Dermis microvascular lymphatic vessel endothelial cell (primary cell): ENCODE data around the gene RAD51B. TPM values are rescaled to one million over a fixed set of nuclear protein-coding genes. Genes with fewer than 3 reads are reported as not detected.
A peak's percentile ranks its signal among the peaks of the same experiment; 100 is the strongest.

Experiments
- DNase-seq, 2 donors: peaks; one replicate each; pipeline versions ENCODE4 v3.0.0 to v3.0.0-alpha.2; 2010; ENCODE audit warnings: low read depth in 2 of 2
- total RNA-seq: library from RNA; depleted of rRNA; stranded (reverse); fragments of >200 nt; gene quantifications from 2 replicates; pipeline ENCODE4 v1.2.1, GENCODE V29; 2014

Gene RAD51B
- total RNA-seq, 1 donor from 2014 or later = 9.2 TPM

DNA sequence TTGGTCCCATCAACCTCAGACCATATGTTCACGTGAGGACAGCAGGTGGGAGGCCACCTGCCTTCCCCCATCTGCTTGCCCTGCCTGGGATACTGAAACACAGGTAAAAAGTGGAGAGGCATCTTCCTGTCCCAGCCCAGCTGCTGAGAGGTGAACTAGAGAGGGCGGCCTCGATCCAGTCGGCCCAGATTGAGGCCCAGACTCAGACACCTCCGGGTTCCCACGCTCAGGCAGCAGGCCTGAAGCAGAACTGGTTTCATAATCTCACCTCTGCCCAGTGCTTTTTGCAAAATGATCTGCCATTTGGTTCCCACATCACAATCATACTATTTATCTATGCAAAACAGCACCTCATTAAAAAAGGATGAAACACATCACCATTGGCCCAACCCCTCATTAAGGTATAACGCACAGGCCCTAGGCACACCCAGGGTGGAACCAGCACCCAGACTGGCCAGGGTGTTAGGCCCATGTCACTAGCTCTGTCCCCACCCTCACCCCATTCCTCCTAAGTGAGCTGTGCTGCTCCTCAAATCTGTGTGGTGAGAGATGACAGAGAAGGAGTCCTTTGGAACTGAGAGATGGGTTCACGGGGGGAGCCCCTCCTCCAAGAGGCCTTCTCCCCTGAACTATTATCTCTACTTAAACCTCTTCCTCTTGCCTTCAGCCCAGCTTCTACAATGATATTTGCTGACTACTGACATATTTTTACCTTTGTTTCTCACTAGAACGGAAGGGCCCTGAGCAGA lies 892.2 kb downstream of the RAD51B start:
- DNase-seq = no peak

DNA sequence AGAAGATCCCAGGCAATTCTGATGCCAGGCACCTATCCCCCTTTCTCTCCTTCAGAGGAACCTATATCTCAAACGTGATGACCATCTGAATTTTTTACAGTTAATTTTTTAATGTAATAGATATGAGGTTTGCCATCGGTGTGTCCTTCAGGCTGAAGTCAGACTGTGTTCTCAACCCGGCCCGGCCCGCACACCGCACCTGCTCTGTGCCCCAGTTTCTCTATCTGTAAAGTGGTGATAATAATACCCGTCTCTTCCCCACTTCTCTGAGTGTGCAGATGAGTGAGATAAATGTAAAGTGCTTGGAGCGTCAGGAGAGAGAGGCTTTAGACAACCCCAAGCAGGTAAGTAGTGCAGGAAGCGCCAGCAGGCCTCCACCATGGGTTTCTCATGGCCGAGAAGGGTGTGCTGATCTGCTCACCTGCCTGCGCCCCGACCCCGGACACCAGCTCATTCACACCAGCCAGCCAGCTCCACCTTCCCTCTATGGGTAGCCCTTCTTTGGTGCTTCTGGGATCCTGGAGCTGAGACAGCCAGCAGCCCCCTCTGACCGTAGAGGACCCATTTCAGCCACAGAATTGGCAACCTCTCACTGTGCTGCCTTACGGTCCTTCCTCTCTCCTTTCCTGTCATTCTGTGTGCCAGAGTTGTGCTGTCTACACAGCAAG lies 893.3 kb downstream of the RAD51B start:
- DNase-seq = no peak

DNA sequence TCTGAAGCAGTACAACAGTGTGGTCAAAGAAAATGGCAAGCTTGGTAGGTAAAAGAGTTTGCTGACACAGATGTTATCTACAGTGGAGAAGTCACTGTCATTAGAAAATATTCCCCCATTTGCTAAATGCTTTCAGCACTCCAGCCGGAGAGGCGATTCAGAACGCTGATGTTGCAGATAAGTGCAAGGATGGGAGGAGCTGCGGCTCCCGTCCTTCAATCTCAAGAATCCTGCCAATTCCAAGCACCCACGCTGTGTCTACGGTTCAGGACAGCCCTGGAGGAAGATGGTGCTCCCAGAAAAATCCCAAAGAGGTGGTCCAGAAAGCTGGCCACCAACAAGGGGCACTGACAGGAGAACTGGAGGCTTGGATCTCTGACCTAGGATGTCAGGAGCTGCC lies 894.2 kb downstream of the RAD51B start:
- no peak for DNase-seq

DNA sequence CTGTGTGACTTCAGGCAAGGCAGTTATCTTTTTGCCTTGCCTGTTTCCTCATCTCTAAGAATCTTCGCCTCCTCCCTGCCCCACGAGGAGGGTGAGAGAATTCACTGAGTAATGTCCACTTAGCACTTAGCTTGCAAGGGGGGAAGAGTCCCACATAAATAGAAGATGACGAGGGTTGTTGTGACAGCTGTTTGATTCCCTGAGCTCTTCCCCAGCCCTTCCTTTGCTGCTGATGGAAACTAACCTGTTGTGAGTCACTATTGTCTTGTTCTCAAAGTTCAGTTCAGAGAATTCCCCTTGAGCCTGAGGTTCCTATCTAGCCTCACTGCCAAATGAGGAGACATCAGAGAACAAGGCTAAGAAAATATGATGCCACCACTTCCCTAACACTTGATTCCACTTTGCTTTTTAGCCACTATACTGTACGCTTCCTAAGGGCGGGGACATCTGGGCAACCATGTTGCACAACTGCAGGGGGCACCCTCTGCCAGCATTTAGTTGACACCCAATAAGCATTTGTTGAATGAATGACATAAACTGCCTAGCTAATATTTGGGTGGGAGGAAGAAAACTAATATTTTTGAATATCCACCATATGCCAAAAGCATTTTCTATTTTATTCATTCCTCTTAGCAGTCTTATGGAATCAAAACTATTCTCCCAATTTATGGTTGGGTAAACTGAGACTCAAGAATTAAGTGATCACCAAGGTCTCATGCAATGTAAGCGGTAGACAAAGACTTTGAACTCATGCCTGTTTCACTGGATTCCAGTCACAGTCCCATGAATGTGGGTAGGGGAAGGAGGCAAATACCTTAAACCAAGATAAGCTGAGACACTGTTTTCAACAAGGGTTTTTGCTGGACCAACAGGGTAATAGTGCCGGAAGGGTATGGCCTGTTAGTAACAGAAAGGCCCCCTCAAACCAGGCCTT lies 895.7 kb downstream of the RAD51B start:
- peak; percentile 73 to 77 for DNase-seq

DNA sequence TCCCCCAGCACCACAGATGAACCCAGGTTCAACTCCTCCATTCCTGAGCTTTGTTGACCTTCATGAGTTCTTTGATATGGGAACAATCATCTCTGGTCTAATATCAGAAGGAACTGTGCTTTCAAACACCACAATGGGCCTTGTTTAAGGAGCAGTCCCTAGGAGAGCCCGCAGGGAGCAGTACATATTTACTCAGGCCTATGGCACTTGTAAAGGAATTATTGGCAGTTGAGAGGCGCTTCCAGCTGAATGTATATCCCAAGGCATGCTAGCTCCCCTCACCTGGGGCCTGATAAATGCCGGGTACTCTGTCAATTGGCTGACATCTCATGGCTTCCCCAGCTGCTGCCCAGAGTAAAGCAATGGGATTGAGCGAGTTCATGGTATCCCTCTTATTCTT lies 897.1 kb downstream of the RAD51B start:
- DNase-seq = no peak

DNA sequence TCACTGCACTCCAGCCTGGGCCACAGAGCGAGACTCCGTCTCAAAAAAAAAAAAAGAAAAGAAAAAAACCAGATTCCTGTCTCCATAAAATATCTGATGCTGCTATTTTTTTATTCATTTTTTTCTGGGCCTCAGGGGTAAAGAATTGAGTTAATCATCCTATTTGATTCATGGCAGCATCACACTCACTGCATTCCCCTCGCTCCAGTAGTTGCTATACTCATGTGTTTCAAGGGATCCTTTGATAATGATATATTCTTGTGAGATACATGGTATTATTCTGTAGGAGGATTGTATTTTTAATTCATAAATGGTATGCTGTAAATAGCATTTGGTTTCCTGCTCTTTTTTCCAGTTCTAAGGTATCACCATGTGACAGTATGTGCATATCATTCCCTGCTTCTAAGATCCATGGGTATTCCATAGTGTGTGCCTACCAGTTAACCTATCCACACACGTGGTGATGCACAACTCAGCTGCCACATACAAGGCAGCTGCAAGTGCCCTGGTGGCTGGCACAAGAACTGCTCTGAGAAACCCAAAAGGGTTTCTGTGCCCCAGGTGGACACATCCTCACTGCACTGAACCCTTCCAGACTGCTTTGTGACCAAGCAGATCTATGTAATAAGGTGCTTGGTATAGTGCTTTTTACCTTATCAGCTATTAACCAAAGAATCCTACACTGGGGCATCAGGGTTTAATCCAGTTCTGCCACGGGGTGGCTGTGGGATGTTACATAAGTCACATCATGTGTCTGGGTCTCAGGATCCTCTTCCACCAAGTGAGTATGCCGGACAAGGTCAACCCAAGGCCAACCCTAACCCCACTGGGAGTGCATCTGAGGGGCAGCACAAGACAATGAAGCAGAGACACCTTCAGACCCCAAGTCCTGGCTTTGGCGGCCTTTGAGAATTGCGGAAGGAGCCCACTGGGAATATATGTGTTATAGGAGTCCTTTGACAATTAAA lies 898.7 kb downstream of the RAD51B start:
- no peak for DNase-seq

DNA sequence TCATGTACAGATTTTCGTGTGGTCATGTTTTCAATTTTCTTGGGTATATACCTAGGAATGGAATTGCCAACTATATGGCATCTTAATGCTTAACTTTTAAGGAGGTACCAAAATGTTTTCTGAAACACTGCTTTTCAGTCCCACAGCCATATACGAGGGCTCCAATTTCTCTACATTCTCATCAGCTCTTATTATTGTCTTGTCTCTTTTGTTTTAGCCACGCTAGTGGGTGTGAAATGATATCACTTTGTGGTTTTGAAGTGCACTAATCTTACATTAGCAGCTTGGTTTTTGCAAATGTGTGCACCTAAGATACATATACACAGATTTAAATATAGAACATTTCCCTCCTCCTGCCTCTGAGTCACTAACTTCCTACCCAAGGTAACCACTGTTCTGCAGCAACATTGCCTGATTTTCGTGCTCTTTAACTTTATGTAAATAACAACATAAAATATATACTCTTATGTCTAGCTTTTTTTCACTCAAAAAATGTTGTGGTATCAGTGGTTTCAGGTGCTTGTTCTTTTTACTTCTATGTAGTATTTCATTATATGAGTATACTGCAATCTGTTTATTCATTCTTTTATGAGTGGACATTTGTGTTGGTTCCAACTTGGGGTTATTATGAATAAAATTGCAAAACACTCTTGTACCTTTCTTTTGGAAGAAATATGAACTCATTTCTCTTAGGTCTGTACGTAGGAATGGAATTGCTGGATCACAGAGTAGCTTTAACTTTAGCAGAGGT lies 900.2 kb downstream of the RAD51B start:
- DNase-seq = peak in 1 of 2 donors; percentile 38

DNA sequence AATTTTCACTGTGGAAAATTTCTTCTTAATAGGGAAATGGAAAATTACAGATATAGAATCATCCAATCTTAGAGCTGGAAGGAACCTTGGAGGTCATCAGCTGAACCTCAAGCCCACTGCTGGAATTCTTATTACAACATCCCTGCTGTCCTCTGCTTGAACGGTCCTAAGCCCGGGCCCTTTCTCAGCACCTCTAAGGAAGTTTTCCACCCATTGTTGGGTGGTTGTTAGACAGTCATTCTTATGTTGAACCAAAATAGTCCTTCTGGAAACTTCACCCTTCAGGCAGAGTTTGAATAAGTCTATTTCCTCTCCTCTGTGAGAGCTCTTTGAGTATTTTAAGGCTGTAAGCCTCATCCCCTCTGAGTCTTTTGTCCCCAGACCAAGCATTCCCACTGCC lies 902.6 kb downstream of the RAD51B start:
- DNase-seq = no peak

DNA sequence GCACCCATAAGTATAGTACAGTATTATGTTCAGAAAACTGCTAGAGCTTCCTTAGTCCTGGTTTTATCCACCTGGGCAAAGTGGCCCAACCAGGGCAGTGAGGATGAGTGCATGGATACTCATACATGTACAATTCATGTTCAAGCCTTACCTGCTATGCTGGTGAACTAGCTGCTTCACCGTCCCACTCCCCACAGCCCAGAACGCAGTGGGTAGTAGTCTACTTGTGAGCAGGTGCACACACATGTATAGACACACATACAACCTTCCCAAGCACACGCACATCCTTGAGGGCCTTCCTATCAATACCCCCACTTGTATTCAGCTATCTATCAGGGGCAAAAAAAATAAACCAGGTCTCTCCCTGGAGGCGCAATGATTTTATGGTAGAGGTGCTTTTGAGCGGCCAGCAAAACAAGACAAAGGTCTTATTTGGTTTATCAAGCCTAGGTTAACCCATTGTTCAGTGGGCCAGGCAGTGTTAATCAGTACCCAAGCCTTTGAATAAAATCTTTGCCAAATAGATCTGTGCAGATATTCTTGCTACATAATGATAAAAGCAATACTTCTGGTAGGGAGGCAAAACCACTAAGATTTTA lies 903.5 kb downstream of the RAD51B start:
- no peak for DNase-seq

DNA sequence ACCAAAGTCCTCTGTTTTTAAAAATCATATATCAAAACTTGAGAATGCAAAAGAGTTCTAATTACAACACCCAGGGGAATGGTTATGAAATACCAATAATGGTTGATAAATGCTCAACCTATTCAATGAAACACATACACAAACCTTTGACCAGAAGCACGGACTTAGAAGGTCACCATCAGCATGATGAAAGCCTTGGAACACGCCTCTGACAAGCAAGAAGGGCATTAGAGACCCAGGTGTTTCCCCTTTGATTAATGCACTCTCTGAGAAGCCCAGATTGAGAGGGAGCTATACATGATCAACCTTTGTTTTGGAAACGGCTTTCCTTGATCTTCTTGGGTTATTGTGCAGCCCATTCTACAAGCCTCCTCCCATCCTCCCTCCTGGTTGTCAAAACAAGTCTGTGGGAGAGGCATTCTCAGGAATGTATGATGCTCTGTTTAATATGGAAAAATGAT lies 904.3 kb downstream of the RAD51B start:
- peak in 1 of 2 donors; percentile 61 for DNase-seq

DNA sequence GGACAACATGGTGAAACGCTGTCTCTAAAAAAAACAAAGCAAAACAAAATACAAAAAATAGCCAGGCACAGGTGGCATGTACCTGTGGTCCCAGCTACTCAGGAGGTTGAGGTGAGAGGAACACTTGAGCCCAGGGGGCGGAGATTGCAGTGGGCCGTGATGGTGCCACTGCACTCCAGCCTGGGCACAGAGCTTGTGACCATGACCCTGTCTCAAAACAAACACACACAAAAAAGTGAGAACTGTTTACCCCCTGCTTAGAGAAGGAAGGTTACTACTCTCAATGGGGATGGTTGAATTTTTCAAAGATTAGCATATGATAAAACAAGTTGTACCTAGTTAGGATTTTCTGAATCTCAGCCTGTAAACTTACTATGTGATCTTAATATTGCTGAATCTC lies 905.3 kb downstream of the RAD51B start:
- no peak for DNase-seq

DNA sequence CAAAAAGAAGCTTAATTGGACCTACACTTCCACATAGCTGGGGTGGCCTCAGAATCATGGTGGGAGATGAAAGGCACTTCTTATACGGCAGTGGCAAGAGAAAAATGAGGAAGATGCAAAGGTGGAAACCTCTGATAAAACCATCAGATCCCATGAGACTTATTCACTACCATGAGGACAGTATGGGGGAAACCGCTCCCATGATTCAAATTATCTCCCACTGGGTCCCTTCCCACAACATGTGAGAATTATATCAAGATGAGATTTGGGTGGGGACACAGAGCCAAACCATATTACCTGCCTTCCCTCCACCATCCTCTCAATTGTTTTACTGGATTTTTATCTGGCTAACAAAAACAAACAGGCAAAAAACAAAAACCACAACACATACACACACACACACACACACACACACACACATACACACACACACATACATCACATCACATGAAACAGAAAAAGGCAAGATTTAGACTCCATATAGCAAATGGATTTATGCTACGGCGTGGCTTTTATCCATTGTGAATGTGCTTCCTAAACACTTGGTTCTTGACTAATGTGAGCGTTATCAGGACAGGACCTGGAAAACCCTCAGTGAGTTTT lies 906.6 kb downstream of the RAD51B start:
- no peak for DNase-seq

DNA sequence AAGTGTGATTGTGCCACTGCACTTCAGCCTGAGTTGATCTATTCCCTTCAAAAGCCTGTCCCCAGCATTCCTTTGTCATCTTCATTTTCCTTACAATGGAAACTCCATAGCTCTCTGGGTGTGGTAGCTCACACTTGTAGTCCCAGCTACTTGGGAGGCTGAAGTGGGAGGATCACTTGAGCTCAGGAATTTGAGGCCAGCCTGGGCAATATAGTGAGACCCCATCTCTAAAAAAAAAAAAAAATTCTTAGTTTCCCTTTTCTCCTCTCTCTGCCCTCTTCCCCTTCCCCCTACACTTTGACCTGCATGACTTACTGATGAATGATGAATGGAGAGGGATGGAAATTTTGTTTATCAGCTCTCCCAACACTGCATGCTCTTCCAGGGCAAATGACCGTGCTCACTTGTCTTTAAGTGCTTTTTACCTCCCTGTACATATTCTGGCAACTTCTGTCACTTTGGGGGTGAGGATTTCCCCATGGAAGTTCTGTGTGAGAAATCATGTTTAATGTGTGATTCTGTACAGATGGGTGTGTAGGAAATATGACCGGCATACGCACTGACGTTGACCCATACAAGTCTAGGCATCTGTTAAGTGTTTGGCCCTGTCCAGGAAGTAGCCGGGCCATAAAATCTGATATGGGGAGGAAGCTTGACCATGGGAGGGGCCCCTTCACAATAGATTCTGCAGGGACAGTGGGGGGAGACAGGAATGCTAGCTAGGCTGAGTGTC lies 907.9 kb downstream of the RAD51B start:
- peak; percentile 16 to 71 for DNase-seq

DNA sequence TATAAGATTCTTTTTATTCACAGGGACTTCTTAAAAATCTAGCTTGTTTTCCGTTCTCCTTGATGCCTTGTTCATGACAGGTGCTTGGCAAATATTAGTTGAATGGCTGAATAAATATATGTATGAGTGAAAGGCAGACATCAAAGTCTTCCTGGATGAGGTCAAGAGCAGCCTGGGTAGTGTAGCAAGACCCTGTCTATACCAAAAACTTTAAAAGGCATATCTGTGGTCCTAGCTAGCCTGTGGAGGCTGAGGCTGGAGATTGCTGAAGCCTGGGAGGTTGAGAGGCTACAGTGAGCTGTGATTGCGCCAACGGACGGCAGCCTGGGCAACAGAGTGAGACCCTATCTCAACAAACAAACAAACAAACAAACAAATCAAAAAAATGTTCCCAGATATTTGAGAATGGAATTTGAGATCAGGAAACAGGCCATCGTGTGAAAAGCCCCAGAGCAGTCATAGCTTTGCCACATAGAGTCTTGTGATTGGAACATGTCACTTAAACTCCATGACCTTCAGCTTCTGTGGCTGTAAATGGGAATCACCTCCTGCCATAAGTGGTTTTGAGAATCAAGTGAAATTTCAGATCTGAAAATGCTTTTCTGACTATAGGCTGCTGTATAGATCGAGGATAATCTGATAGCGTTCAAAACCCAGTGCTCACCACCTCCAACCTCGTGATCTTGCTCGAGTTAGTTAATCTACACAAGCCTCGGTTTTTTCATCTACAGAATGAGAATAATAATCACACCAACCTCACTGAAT lies 908.9 kb downstream of the RAD51B start:
- no peak for DNase-seq

DNA sequence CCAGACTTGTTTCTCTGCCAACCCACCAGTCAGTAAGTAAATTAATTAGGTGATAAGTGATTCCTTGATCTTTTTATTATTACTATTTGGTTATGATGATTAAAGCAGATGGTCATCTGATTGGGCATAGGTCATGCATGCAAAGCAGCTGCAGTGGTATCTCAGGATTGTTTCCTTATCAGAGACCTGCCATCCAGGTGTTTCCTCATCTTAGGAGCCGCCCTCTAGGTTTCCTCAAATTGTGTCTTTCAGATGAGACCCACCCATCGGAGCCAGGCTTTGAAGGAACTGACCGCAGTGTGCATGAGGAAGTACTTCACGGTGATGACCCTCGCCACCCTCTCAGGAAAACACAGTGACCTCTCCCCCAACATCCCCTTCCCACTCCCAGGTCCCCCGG lies 910.0 kb downstream of the RAD51B start:
- DNase-seq = peak in 1 of 2 donors; percentile 73

DNA sequence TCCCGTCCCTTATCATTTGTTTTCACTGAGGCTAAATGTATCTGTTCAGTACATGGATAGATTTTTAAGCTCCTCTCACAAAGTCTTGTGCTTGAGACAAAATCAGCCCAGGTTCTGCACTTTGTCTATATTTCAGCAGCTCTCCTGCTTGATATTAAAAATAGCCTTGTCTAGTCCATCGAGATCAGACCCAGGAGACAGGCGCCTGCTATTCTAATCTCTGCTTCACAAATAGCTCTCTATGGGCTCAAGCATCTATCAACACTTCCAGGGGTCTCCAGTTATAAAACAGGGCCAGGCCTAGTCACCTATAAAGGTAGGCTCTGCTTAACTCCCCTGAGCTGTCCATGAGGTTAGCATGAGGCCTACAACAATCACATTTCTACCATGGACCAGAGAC lies 910.8 kb downstream of the RAD51B start:
- DNase-seq = no peak

DNA sequence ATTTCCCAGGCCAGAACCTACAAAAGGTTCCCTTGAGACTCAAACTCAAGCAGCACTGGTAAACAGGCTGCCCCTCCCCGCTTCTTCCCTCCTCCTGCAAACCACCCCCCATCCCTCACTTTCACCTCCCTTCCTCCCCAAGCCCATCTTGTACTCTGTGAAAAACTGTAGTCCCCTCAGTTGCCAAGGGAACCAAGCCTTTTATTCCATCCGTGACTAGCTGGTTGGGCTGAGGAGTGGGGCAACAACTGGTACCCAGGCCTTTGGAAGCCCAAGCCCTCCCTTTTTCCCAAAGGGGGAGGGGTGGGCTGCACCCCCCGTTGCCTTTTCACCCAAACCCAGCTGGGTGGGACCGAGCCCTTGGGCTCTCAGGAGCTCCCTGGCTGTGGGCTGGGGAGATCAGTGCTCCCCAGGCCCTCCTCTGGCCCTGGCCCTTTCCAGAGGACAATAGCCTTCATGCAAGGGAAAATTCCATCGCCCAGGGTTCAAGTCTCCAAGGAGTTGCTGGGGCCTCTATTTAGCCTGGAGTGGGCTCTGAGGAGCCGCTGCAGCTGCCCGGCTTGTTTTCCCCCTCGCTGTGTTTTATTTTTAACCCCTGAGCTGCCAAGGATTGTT lies 911.3 kb downstream of the RAD51B start:
- DNase-seq = no peak
